ENCODE measurements around the gene USP9X. TPM values are rescaled to one million over a fixed set of nuclear protein-coding genes. Genes with fewer than 3 reads are reported as not detected.
"Not testable (repeated sequence)": the region's sequence is repeated elsewhere in the genome, so short reads cannot be mapped to it uniquely, and the experiment has no call there.

The USP9X gene
- total RNA-seq, 2 experiments from 2014 or later: 38.0 to 58.5 TPM

DNA sequence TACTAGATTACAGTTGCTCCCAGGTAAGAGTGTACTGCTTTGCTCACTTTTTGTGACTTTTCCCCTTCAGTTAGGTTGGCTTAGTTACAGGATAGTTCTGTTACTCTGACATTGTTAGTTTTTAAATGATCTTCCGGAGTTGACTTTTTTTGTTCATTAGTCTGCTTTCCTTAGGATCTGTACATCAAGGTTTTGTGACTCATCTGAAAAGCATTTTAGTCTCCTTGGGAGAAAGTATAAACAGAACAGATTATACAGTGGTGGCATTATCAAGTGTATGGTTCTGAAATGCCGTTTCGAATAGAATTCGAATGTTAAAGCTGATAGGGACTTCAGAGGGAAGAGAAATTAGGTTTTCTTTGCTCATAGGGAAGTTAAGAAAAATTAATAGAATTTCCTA lies 63.3 kb downstream of the USP9X start:
- no peak for DNase-seq (ENCODE audit: low spot score)
- Histone ChIP-seq H3K9me2 (ENCODE audit: insufficient read depth, low read length) (no peaks in the 10 kb centered on the region), H3K4me2 (ENCODE audit: low read length) (no peak overlapping the region), H2AFZ (ENCODE audit: low read length) (no peak overlapping the region), H3K27ac (ENCODE audit: low read depth, low read length, poor library complexity, severe bottlenecking) (no peak overlapping the region), H3K79me2 (ENCODE audit: insufficient read depth, low read depth, low read length) (no peaks in the 10 kb centered on the region), H3K4me3 (ENCODE audit: low read depth, low read length, poor library complexity, severe bottlenecking) (no peak overlapping the region), H3K36me3 (ENCODE audit: insufficient read depth, low read length) (peaks cover 84% of the 10 kb centered on the region), H3K4me1 (ENCODE audit: insufficient read depth, low read length, poor library complexity, severe bottlenecking) (no peaks in the 10 kb centered on the region), H3K9me3 (ENCODE audit: low read length) (no peaks in the 10 kb centered on the region), H4K20me1 (ENCODE audit: insufficient read depth, low read length) (no peaks in the 10 kb centered on the region)
- intact Hi-C loops (cut with micrococcal nuclease; ENCODE audit: unreplicated experiment): no loop called here
- TF ChIP-seq EZH2phosphoT487 (IDR thresholded peaks at IDR 0.05; ENCODE audit: borderline replicate concordance, low read depth, low read length): no peak
- no peak for TF ChIP-seq CTCF (conservative IDR thresholded peaks at IDR 0.05; ENCODE audit: low read length)
- no TSS peak for BruUV-seq (replicated peaks)
- CTCF ChIA-PET (ENCODE audit: unreplicated experiment): no interaction called here
- POLR2A ChIA-PET: no interaction called here

GRCh38 chrX:41150043-41150442 lies 64.8 kb downstream of the USP9X start:
- no peaks in the 10 kb centered on the region for H3K9me3 ChIP-seq (ENCODE audit: low read length)
- DNase-seq (ENCODE audit: low spot score): no peak
- BruUV-seq (replicated peaks): no TSS peak
- no peak overlapping the region for H2AFZ ChIP-seq (ENCODE audit: low read length)
- H3K36me3 ChIP-seq (ENCODE audit: insufficient read depth, low read length): peaks cover 89% of the 10 kb centered on the region
- intact Hi-C loops (cut with micrococcal nuclease; ENCODE audit: unreplicated experiment): no loop called here
- no peak overlapping the region for H3K27ac ChIP-seq (ENCODE audit: low read depth, low read length, poor library complexity, severe bottlenecking)
- no peak overlapping the region for H3K4me2 ChIP-seq (ENCODE audit: low read length)
- no peaks in the 10 kb centered on the region for H4K20me1 ChIP-seq (ENCODE audit: insufficient read depth, low read length)
- no peaks in the 10 kb centered on the region for H3K79me2 ChIP-seq (ENCODE audit: insufficient read depth, low read depth, low read length)
- ChIA-PET CTCF (ENCODE audit: unreplicated experiment) (no interaction called here), POLR2A (interaction anchor here (1.1 kb wide), 2 partner anchors 20 to 30 kb away, joined by 3 to 4 read pairs; no protein-coding TSS in a partner anchor)
- no peak overlapping the region for H3K4me3 ChIP-seq (ENCODE audit: low read depth, low read length, poor library complexity, severe bottlenecking)
- H3K4me1 ChIP-seq (ENCODE audit: insufficient read depth, low read length, poor library complexity, severe bottlenecking): no peaks in the 10 kb centered on the region
- no peak for TF ChIP-seq EZH2phosphoT487 (IDR thresholded peaks at IDR 0.05; ENCODE audit: borderline replicate concordance, low read depth, low read length)
- TF ChIP-seq CTCF (conservative IDR thresholded peaks at IDR 0.05; ENCODE audit: low read length): no peak
- H3K9me2 ChIP-seq (ENCODE audit: insufficient read depth, low read length): no peaks in the 10 kb centered on the region

DNA sequence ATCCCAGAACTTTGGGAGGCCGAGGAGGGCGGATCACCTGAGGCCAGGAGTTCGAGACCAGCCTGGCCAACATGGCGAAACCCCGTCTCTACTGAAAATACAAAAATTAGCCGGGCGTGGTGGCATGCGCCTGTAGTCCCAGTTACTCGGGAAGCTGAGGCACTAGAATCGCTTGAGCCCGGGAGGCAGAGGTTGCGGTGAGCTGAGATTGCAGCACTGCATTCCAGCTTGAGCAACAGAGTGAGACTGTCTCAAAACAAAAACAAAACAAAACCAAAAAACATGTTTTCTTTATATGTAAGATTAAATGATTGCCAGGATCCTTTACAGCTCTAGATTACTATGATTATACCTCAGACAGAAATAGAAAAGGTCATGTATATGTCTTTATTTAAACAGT lies 66.5 kb downstream of the USP9X start:
- H3K79me2 ChIP-seq (ENCODE audit: insufficient read depth, low read depth, low read length); H2AFZ ChIP-seq (ENCODE audit: low read length); CTCF ChIA-PET (ENCODE audit: unreplicated experiment); H3K4me1 ChIP-seq (ENCODE audit: insufficient read depth, low read length, poor library complexity, severe bottlenecking); H3K27ac ChIP-seq (ENCODE audit: low read depth, low read length, poor library complexity, severe bottlenecking); H4K20me1 ChIP-seq (ENCODE audit: insufficient read depth, low read length); intact Hi-C loops (cut with micrococcal nuclease; ENCODE audit: unreplicated experiment); H3K4me3 ChIP-seq (ENCODE audit: low read depth, low read length, poor library complexity, severe bottlenecking); DNase-seq (ENCODE audit: low spot score); H3K4me2 ChIP-seq (ENCODE audit: low read length); H3K9me2 ChIP-seq (ENCODE audit: insufficient read depth, low read length); H3K9me3 ChIP-seq (ENCODE audit: low read length); BruUV-seq (replicated peaks): not testable (repeated sequence)
- POLR2A ChIA-PET: interaction anchor here (0.6 to 1.4 kb wide), 2 partner anchors 30 to 1323 kb away, joined by 3 to 5 read pairs; no protein-coding TSS in a partner anchor
- peaks cover 88% of the 10 kb centered on the region for H3K36me3 ChIP-seq (ENCODE audit: insufficient read depth, low read length)
